GM18907 (cell line): ENCODE results near the gene NFIA.

Experiments
- ATAC-seq: cut with Tn5 transposase; IDR thresholded peaks from one replicate; pipeline ENCODE4 v1.9.1; 2021; ENCODE audit warnings: mild to moderate bottlenecking, moderate library complexity; ENCODE audit not compliant: unreplicated experiment

The NFIA gene

GRCh38 chr1:61083013-61083806 is 849 bp downstream of the NFIA start:
- no peak for ATAC-seq

DNA sequence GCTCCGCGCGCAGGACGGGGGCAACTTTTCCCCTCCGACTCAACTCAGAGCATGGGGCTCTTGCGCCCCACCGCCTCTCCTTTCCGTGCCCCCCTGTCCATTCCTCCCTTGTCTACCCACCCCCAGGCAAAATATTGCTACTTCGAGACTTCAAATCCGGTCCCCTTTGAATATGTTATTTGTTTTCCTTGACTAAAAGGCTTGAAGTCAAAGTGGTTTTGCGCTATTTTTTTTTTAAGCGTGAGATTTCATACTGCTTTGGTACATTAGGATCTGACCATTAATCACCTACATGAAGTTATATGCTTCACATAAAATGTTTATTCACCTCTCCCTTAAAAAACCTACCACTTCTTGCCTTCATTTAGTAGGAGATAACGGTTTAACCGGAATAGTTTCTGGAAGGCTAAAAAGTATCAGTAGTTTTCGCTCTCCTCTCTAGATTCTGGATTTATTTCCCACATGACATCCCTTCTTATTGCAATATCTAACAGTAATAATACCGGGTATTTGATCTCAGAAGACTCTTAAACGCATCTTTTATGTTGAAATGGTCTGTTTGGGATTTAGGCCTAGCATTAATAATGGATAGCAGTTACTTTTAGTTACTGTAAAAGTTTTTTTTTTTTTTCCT is 1.6 kb downstream of the NFIA start:
- ATAC-seq: no peak

- ATAC-seq: no peak
Observed at GRCh38 chr1:61084491-61085031, 2.2 kb downstream of the NFIA start.

DNA sequence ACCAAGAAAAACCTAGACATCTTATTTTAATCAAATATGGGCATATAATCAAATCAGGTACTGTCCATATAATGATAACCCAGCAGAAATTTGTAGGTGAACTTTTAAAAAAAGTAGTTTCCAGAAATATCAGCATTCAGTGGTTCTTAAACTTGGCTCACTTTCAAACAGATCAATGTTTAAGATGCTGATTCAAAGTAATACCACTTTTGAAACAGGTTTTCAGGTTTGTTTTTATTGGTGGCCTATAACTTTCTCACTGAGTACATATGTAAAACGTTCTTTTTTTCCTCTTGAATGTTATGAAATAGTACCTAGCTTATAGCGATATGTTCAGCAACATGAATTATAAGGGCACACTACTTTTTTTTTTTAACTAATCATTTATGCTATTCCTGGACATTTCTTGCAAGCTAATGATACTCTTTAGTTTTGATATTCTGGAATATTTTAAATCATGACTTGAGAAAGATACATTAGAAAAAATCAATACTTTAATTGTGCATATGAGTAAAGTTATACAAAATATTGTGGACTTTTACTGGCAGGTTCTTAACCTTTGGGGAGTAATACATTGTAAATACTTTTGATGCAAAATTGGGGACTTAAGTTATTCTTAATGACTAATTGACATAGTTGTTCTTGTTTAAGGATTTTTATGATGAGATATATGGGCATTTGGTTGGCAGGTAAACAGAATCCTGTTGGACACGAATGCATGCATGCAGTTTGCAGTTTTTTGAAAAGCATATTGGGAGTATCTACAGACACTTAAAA is 3.0 kb downstream of the NFIA start:
- no peak for ATAC-seq

DNA sequence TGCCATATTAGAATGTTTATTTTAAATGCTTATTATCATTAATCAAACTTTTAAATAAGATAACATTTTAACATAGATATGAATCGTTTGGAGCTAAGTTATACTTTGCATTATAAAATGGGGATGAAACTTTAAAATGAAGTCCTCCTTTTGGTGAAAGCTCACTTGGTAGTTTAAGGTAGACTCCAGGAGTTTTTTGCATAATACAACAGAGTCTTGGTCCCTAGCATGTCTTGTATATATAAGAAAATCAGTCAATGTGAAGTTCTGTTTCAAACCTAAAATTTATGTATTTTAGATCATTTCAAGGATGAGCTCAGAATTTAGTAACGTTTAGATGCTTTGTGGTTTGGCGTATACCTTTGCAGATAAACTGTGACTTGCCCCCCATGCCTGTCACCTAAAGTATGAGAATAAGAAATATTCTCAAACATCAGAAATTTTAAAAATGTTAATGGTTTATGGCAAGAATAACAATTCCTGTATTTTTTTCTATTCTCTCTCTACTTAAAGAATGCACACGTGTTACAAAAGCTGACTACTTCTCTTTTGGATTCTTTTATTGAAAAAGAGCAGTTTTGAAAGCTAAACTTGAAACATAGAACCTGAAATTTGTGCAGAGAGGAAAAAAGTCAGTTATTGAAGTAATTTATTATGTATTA is 3.8 kb downstream of the NFIA start:
- ATAC-seq: no peak

DNA sequence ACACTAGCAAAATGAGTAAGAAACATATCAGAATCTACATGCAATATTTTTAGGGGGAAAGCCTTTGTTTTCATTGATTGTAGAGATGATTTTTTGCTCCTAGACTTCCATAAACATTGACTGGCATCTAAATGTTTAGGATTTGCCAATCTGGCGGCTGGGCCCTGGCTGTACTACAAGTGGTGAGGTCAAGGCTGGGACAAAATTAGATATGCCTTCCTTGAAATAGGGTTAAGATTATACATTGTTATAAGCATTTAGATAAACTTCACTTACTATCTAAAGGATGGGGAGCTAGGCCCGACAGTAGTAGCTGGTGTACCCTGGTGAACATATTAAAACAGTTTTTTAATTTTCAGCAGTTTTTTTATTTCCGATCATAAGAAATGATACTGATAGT is 5.2 kb downstream of the NFIA start:
- ATAC-seq: no peak

- no peak for ATAC-seq
Observed at GRCh38 chr1:61088163-61088974, 6.0 kb downstream of the NFIA start.

- ATAC-seq: no peak
Observed at GRCh38 chr1:61089338-61089737, 7.0 kb downstream of the NFIA start.

GRCh38 chr1:61089741-61090140 is 7.4 kb downstream of the NFIA start:
- no peak for ATAC-seq

DNA sequence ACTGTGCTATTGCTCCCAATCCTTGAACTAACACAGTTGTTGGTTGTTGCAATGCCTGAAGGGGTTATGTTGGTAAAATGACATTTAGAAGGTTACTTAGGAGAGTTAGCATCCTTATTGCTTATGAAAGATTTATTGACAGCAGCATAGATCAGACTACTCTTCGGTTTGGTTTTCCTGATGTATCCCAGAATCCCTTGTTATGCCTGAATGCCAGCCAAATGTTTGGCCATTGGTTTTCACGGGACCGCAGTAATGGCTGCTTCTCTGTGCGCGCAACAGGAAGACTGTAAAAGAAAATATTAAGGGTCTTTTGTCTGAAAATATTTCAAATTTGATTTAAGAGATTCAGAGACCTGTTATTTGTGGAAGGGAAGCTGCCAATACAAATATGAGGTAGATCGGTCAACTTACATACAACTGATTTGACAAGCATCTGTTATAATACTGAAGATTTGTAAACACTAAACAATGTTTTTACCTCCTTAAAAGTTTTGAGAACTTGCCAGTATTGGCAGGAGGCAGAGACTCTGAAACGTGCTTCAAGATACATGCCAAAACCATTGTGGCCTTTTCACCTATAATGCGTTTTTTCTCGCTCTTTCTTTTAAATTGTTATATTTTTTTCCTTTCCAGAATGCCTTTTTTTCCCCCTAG is 8.3 kb downstream of the NFIA start:
- ATAC-seq: no peak

GRCh38 chr1:61091455-61091854 is 9.1 kb downstream of the NFIA start:
- ATAC-seq: no peak

- ATAC-seq: no peak
Observed at GRCh38 chr1:61092642-61093041, 10.3 kb downstream of the NFIA start.

- no peak for ATAC-seq
Observed at GRCh38 chr1:61093525-61094137, 11.3 kb downstream of the NFIA start.

- no peak for ATAC-seq
Observed at GRCh38 chr1:61094677-61095469, 12.5 kb downstream of the NFIA start.

DNA sequence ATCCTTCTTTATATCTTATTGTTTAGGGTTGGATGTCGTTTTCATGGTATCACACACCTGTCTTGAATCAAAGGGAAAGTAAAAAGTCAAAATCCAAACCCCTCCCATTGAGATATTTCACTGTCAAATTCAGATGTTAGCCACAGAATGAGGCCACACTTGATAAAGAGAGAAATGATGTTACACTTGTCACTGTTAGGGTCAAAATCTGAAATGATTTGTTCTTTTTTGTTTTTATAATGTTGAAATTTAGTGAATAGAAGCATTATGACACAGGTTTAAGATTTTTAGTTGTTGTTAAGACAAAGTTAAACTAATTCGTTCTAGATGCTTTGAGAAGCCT is 13.1 kb downstream of the NFIA start:
- no peak for ATAC-seq

GRCh38 chr1:61097317-61097716 is 15.0 kb downstream of the NFIA start:
- no peak for ATAC-seq

- ATAC-seq: no peak
Observed at GRCh38 chr1:61097722-61098121, 15.4 kb downstream of the NFIA start.

DNA sequence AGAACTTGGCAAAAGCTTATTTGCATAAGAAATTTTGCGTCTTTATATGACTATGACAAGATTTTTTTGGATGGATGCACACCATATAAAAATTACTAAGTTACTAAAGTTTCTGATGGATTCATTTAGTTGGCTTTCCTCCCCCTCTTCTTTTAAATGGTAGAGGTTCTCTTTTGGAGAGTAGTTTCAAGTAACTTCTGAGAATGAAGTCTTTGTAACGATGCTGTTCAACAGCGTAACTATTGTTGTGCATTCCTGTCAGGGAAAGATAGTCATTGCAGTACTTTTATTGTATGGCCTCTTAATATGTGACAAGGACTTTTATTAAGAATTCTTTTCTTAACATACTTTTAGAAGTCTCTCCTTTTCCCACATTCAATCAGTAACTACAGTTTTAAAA is 16.0 kb downstream of the NFIA start:
- ATAC-seq: no peak
